ENCODE results near the gene WNK2.

DNA sequence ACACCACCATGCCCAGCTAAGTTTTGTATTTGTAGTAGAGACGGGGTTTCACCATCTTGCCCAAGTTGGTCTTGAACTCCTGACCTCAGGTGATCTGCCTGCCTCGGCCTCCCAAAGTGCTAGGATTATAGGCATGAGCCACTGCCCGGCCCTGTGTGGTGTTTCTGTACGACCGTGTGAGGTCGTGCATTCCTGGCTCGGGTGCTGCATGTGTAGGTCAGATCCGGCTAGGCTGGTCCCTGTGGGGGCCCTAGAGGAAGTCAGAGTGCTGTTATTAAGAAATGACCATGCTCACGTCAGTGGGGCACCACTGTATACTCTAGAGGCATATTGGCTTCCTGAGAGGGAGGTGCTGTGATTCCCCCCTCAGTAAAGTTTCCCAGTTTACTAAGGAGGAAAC, 13.7 kb downstream of the WNK2 start:
- TF ChIP-seq CTCF (IDR thresholded peaks at IDR 0.05; ENCODE audit: insufficient read depth, low read depth, low read length) (no peak), EZH2 (IDR thresholded peaks at IDR 0.05; ENCODE audit: insufficient read depth, low read length) (no peak)
